ENCODE results near the gene LAMA4.

The LAMA4 gene

GRCh38 chr6:112065426-112065986 is 188.9 kb downstream of the LAMA4 start:
- no peak for DNase-seq

GRCh38 chr6:112062966-112063365 is 191.4 kb downstream of the LAMA4 start:
- DNase-seq, result no peak

GRCh38 chr6:112061605-112062004 is 192.8 kb downstream of the LAMA4 start:
- DNase-seq, result no peak

All from NCI-H187 treated with DMSO at 0.1 percent for 48 hours (cell line).